NT2/D1 (cell line): ENCODE data around the gene RBPMS2.
"Not testable (repeated sequence)": the region's sequence is repeated elsewhere in the genome, so short reads cannot be mapped to it uniquely, and the experiment has no call there.

Experiments used
- SUZ12 ChIP-seq: IDR thresholded peaks from 2 replicates; pipeline ENCODE4 v1.6.1; 2011; ENCODE audit not compliant: insufficient read length, insufficient read depth; ENCODE audit errors: extremely low read depth
- YY1 ChIP-seq: IDR thresholded peaks from 2 replicates; pipeline ENCODE4 v1.6.1; 2011; ENCODE audit not compliant: insufficient read length, insufficient read depth
- ZNF274 ChIP-seq: IDR thresholded peaks from 2 replicates; pipeline ENCODE4 v1.6.1; 2011; ENCODE audit warnings: mild to moderate bottlenecking, low read depth, low read length

GRCh38 chr15:64741708-64742107 is 33.7 kb downstream of the RBPMS2 start:
- not testable (repeated sequence) for TF ChIP-seq ZNF274, SUZ12, YY1
